Mesenteric fat pad (tissue), 1 donor: Measurements from ENCODE around the gene MARCO. TPM values are rescaled to one million over a fixed set of nuclear protein-coding genes. Genes with fewer than 3 reads are reported as not detected.

Source experiments
- DNase-seq: peaks from one replicate; pipeline ENCODE4 v3.0.0-alpha.2; 2020; ENCODE audit warnings: low spot score
- long read RNA-seq: library from polyadenylated mRNA; unstranded; transcript quantifications from one replicate; pipeline ENCODE4 v2.0.0, GENCODE V29; 2020
- total RNA-seq: library from RNA; stranded (reverse); fragmentation: NEBNext Ultra II Directional; extraction: Animal tissue kit (Norgen Biotek cat#: 25700); gene quantifications from one replicate; pipeline ENCODE4 v1.2.1, GENCODE V29; 2021
- donor health status: DM: yes; HTN: yes; CAD: no.

MARCO gene
- total RNA-seq, result 92.5 TPM
- long read RNA-seq, transcript MARCO-201 (17 exons, 1,838 nt), result major isoform, 194 of 308 reads
- long read RNA-seq, partial matches to known transcripts, result 73 of 308 reads
- long read RNA-seq, other reads (novel, unspliced or antisense), result 40 of 308 reads

DNA sequence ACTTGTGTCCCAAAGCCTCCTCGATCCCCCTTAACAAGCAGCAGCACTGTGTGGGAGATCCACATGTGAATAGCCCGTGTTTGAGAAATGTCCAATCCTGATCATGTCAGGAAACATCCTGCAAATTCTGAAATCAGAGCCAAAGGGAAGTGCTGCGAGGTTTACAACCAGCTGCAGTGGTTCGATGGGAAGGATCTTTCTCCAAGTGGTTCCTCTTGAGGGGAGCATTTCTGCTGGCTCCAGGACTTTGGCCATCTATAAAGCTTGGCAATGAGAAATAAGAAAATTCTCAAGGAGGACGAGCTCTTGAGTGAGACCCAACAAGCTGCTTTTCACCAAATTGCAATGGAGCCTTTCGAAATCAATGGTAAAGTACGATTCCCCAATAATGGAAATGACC lies at the start of gene MARCO:
Gene MARCO (plus strand): TSS at position 164 of the 400 bp plus-strand sequence. CDS start 107 bp downstream, at position 271.
- no peak for DNase-seq

DNA sequence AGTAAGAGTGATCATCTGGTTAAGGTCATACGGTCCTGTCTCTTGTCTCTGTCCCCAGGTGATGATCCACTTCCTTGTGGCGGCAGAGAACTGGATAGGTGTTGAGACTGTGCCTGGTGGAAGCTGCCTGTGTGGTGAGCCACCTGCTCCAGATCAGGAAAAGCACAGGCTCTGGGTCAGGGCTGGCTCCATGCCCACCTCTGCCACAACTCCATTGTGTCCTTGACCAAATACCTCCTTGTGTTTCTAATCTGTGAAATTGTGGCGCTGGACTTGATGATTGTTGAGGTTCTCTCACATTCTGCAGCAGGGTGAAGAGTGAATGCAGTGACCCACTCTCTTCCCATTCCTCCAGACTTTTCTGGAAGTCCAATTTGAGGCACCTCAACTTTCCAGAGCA lies 48.9 kb upstream of the MARCO start:
- no peak for DNase-seq

GRCh38 chr2:118902266-118903028 lies 39.5 kb upstream of the MARCO start:
- DNase-seq, result no peak

DNA sequence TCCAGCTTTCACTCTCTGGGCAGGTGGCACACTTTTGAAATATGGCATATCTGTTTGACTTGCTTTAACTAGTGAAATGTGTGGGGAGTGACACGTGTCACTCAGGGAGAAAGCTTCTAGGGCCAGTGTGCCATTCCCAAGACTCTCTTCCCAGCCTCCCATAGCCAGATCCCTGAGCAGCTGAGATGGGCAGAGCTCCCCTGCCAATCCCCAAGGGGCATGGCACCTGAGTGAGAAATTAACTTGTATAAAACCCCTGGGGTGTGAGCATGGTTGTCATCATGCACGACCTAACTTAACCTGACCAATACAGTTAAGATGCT lies 39.0 kb upstream of the MARCO start:
- no peak for DNase-seq

DNA sequence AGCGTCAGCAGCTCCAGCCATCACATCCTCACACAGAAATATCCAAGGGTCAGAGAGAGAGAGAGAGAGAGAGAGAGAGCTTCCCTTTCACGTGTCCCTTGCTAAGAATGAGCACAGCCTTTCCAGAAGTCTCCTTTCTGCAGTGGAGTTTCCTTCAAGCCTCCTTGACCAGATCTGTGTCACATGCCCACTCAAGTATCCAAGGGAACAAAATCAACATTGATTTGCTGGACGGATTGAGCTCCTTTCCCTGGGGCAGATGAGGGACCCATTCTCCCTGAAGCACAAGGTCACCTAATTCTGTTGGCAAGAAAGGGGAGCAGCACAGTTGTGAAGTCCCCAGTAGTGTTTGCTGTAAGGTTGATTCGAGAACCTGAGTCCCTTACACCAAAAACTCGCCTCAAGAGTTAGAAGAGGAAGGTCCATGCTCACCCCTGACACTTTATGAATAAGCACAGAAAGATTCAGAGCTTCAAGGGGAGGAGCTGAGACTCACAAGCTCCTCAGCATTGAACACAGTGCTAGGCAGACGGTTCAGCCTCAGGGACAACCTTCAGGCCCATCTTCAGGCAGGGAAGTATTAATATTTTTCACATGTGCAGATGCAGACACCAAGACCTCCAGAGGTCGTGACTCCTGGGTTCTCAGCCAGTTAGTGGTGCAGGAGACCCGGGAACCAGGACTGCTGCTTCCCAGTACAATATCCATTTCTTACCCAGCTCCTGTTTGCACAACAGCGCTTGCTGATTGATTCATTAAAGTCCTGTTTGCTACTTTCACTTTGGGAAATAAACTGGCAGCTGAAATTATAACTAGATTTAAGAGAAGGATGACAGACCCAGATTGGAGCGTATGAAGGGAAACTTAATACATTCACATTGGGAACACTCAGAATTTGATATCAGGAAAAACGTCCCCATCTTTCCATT lies 38.2 kb upstream of the MARCO start:
- no peak for DNase-seq

GRCh38 chr2:118905206-118905605 lies 36.8 kb upstream of the MARCO start:
- no peak for DNase-seq

DNA sequence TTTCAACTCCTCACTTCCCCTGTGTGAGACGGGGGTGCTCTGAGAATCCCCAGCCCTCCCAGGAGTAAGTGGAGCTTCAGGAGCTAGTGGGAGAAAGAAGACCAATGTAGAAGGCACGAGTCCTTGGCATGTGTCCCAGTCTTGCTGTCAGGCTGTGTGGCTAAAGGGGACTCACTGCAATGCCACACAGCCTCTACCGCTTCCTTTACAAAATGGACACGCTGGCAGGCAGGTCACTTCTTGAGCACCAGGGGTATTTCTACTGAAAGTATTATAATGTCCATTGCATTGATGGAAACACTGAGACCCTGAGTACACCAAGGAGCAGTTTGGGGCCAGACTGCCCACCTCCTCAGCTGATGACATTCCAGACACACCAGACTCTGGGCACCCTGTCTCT lies 35.8 kb upstream of the MARCO start:
- DNase-seq, result no peak

- no peak for DNase-seq
Measured at GRCh38 chr2:118907759-118908158, 34.2 kb upstream of the MARCO start.

DNA sequence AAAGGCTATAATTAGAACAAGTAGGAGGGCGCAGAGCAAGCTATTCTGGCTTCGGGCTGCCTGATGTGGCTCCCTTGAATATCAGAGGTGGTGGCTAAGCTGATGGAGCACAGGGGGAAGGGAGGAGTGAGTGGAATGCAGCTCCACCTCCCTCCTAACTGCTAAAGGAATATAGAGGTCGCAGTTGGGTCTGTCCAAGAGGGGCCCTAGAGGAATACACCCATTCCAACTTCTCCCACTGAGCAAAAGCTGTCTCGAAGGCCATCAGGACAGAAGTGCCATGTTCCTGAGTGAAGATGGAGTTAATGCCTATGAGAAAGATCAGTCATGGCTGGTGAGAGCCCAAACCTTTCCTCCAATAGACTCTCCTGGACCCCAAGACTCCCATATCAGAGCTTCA lies 32.8 kb upstream of the MARCO start:
- DNase-seq, result no peak

DNA sequence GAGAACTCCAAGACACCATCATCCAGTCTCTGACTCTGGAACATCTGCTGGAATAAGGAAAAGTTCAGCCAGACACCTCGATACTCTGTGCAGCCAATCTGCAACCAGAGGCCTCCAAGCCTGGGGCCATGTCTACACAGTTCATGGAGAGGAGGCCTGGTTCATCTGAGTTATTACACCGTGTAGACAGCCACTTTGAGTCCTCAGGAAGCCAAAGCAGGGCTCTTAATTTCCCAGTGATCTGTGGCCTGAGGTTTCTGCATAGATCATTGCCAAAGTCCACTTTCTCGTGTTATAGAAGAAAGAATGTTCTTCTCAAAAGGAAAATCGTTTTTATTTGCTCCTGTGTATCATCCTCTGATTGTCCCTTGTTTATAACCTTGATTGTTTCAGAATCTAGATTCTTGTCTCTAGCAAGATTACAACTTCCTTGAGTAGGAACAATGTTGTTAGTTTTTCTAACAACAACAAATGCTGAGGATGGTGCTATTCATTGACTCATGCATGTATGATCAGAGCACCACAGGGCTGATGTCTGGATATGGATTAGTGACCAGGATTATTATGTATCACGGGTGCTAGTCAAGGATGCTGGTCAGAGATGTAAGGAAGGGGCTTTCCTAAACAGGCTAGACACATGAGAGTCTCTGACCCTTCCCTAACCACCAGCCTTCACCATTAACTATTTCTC lies 30.7 kb upstream of the MARCO start:
- DNase-seq, result no peak

GRCh38 chr2:118911936-118912335 lies 30.1 kb upstream of the MARCO start:
- no peak for DNase-seq

GRCh38 chr2:118913131-118913802 lies 28.7 kb upstream of the MARCO start:
- DNase-seq, result no peak

DNA sequence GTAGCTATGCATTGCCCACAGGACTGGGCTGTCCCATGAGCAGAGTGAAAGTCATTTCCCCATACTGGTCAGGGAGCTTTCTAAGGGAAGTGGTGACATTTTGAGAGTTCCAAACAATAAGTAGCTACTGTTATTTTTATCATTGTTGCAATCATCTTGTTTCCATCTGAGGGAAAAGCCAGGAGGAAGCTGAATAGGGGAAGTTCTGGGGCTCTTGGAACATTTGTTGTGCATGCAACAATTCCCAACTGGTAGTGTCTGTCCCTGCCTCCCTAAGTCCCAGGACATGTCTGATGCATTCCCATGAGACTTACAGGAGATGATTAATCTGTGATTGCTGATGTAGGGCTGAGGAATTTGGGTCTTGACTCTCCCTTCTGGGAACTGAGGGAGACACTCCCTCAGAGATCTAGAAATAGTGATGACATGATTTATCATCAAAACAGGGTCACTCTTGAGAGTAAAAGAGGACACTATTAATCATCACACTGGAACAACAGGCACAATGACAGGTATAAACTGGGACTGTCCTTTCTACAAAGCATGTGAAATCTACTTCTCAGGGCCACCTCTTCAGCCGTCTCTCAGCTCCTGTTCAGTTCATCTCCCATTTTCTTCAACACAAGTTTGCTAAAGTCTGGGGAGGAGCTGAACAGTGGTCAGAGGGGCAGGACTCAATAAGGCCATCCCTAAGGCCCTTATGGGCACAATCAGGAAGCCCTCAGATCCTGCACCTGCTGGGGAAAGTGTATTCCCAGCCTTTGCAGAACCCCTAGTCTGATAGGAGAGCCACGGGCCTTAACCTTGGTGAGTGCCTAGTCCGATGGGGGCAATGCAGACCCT lies 28.0 kb upstream of the MARCO start:
- no peak for DNase-seq

DNA sequence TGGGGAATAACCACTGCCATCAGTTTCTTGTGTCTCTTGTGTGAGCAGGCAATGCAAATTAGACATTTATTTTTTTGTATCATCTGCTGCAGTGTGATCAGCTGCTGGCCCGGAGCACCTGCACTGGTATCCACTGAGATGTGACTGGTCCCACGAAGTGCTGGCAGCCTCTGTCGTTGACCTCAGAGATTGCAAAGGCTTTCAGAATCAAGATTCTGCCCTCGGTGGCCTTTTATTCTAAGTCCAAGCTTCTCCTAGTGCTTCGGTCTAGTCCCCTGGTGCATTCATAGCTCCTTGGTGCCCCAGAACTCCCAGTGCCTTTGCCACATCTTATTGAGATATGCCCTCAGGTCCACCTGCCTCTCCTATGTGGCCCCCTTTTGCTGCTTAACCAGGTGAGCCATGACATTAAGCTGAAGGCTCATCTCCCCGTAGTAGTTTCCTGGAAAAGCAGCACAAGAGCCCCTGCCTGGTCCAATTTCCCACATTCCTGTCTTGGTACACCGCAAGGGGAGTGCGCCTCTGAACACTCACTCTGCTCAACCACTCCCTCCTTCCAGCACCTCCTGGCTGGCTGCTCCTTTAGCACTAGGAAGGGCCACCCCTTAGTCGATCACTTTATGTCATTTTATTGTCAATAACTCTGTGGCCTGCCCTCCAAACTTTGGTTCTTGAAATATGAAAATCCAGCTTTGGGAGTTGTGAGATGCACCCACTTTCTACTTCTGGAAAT lies 27.1 kb upstream of the MARCO start:
- no peak for DNase-seq

DNA sequence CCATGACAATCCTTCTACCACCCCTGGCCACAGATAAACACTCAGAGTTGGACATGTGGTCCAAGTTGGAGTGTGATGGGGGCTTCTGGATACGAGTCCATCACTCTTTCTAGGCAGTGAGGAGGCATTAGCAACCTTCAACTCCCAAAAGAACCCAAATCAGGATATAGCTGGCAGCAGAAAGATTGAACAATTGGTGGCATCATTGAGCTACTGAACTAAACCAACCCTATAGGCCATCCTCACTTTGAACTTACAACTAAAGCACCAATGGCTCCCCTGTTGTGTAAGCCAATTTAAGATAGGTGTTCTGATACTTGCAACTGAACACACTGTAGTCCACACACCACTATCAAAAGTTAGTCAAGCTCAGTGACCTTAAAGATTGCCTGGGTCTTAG lies 24.0 kb upstream of the MARCO start:
- no peak for DNase-seq

DNA sequence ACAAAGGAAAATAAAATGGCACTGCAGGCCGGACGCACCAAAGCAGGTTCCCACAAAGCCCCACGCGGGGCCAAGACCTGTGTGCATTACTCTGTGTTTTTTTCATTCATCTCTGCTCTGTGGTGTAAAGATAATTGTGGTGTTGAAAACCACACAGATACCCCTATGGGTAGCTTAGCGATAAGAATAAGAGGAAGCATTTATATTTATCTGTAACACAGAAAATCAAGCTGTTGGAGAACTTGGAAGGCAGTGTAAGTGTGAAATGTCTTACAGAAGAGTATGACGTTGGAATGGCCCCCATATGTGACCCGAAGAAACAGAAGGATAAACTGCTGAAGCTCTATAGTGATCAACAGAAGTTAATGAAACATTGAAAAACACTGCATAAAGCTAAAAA lies 20.3 kb upstream of the MARCO start:
- DNase-seq, result no peak

DNA sequence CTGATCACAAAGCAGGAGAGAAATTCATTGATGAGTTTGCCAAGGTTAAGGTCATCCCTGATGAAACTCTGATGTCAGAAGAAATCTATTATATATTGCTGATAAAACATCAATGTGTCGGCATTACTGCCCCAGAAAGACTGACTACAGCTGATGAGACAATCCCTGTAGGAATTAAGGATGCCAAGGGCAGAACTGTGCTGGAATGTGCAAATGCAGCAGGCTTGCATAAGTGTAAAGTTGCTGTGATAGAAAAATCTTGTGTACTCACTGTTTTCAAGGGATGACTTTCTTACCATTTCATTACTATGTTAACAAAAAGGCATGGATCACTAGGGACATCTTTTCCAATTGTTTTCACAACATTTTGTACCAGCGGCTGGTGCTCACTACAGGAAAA lies 19.7 kb upstream of the MARCO start:
- no peak for DNase-seq

GRCh38 chr2:118923371-118923770 lies 18.6 kb upstream of the MARCO start:
- DNase-seq, result no peak

DNA sequence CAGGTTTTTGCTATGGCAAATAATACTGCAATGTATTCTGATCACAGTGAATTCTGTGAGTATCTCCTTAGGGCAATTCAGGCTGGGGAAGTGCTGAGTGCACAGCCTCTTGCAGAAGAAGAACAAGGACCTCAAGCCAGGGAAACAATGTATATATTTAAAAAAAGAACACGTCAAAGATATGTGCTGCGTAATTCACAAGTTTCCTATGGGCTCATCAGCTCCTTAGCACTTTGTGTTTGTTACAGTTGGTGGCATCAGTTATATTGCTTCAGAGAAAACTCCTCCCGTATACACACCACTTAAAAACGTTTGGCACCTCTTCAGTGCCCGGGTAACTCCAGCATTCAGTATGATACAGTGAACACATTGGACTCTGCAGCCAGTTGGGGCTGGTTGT lies 16.5 kb upstream of the MARCO start:
- no peak for DNase-seq

- DNase-seq, result no peak
Measured at GRCh38 chr2:118925981-118926380, 16.0 kb upstream of the MARCO start.
